Ammon's horn (tissue), 1 donor: ENCODE results near the gene ZFP92.

Experiments used
- DNase-seq: peaks from one replicate; pipeline ENCODE4 v3.0.0-alpha.2; 2016; ENCODE audit warnings: low spot score

Gene ZFP92

GRCh38 chrX:153455571-153455970, 44.3 kb downstream of the ZFP92 start:
- no peak for DNase-seq

GRCh38 chrX:153456161-153456560, 44.9 kb downstream of the ZFP92 start:
- peak; percentile 52 for DNase-seq

GRCh38 chrX:153456704-153457103, 45.4 kb downstream of the ZFP92 start:
- no peak for DNase-seq

GRCh38 chrX:153457136-153457825, 46.0 kb downstream of the ZFP92 start:
- no peak for DNase-seq

- DNase-seq, result no peak
Observed at GRCh38 chrX:153457827-153458466, 46.7 kb downstream of the ZFP92 start.

GRCh38 chrX:153458476-153458875, 47.2 kb downstream of the ZFP92 start:
- DNase-seq, result no peak

GRCh38 chrX:153459986-153460385, 48.7 kb downstream of the ZFP92 start:
- DNase-seq, result no peak

- peak; percentile 56 for DNase-seq
Observed at GRCh38 chrX:153460826-153461225, 49.6 kb downstream of the ZFP92 start.
